ENCODE measurements around the gene AKAP6. TPM values are rescaled to one million over a fixed set of nuclear protein-coding genes. Genes with fewer than 3 reads are reported as not detected.
A peak's percentile ranks its signal among the peaks of the same experiment; 100 is the strongest.
"Not testable (repeated sequence)": the region's sequence is repeated elsewhere in the genome, so short reads cannot be mapped to it uniquely, and the experiment has no call there.

AKAP6 gene
- polyA plus RNA-seq, 3 donors = 2.6 to 2.7 (median 2.6) TPM

- DNase-seq (ENCODE audit: extremely low read depth in 1 of 11, low read depth in 9 of 11, low spot score in 4 of 11) = no peak
Observed at GRCh38 chr14:32363761-32364160, 34.7 kb downstream of the AKAP6 start.

- no peak for DNase-seq (ENCODE audit: extremely low read depth in 1 of 11, low read depth in 9 of 11, low spot score in 4 of 11)
Observed at GRCh38 chr14:32364941-32365340, 35.8 kb downstream of the AKAP6 start.

GRCh38 chr14:32366256-32366879, 37.3 kb downstream of the AKAP6 start:
- DNase-seq (ENCODE audit: extremely low read depth in 1 of 11, low read depth in 9 of 11, low spot score in 4 of 11) = peak in 1 of 11 donors; percentile 8

GRCh38 chr14:32366986-32367385, 37.9 kb downstream of the AKAP6 start:
- peak in 1 of 11 donors; percentile 15 for DNase-seq (ENCODE audit: extremely low read depth in 1 of 11, low read depth in 9 of 11, low spot score in 4 of 11)

GRCh38 chr14:32367516-32367915, 38.4 kb downstream of the AKAP6 start:
- DNase-seq (ENCODE audit: extremely low read depth in 1 of 11, low read depth in 9 of 11, low spot score in 4 of 11) = no peak

- DNase-seq (ENCODE audit: extremely low read depth in 1 of 11, low read depth in 9 of 11, low spot score in 4 of 11) = no peak
Observed at GRCh38 chr14:32368107-32368506, 39.0 kb downstream of the AKAP6 start.

GRCh38 chr14:32370714-32371113, 41.6 kb downstream of the AKAP6 start:
- DNase-seq (ENCODE audit: extremely low read depth in 1 of 11, low read depth in 9 of 11, low spot score in 4 of 11) = no peak

GRCh38 chr14:32372154-32372553, 43.1 kb downstream of the AKAP6 start:
- DNase-seq (ENCODE audit: extremely low read depth in 1 of 11, low read depth in 9 of 11, low spot score in 4 of 11) = no peak

- DNase-seq (ENCODE audit: extremely low read depth in 1 of 11, low read depth in 9 of 11, low spot score in 4 of 11) = not testable (repeated sequence)
Observed at GRCh38 chr14:32373174-32373573, 44.1 kb downstream of the AKAP6 start.

- DNase-seq (ENCODE audit: extremely low read depth in 1 of 11, low read depth in 9 of 11, low spot score in 4 of 11) = no peak
Observed at GRCh38 chr14:32374155-32374554, 45.1 kb downstream of the AKAP6 start.

- DNase-seq (ENCODE audit: extremely low read depth in 1 of 11, low read depth in 9 of 11, low spot score in 4 of 11) = no peak
Observed at GRCh38 chr14:32375663-32376062, 46.6 kb downstream of the AKAP6 start.

GRCh38 chr14:32377046-32377646, 48.0 kb downstream of the AKAP6 start:
- DNase-seq (ENCODE audit: extremely low read depth in 1 of 11, low read depth in 9 of 11, low spot score in 4 of 11) = no peak

GRCh38 chr14:32378284-32378683, 49.2 kb downstream of the AKAP6 start:
- no peak for DNase-seq (ENCODE audit: extremely low read depth in 1 of 11, low read depth in 9 of 11, low spot score in 4 of 11)

GRCh38 chr14:32379447-32379846, 50.3 kb downstream of the AKAP6 start:
- DNase-seq (ENCODE audit: extremely low read depth in 1 of 11, low read depth in 9 of 11, low spot score in 4 of 11) = no peak

- no peak for DNase-seq (ENCODE audit: extremely low read depth in 1 of 11, low read depth in 9 of 11, low spot score in 4 of 11)
Observed at GRCh38 chr14:32381869-32382268, 52.8 kb downstream of the AKAP6 start.

- DNase-seq (ENCODE audit: extremely low read depth in 1 of 11, low read depth in 9 of 11, low spot score in 4 of 11) = no peak
Observed at GRCh38 chr14:32382704-32383103, 53.6 kb downstream of the AKAP6 start.

- no peak for DNase-seq (ENCODE audit: extremely low read depth in 1 of 11, low read depth in 9 of 11, low spot score in 4 of 11)
Observed at GRCh38 chr14:32383364-32384009, 54.4 kb downstream of the AKAP6 start.

- DNase-seq (ENCODE audit: extremely low read depth in 1 of 11, low read depth in 9 of 11, low spot score in 4 of 11) = no peak
Observed at GRCh38 chr14:32384464-32384863, 55.4 kb downstream of the AKAP6 start.

GRCh38 chr14:32387295-32387694, 58.2 kb downstream of the AKAP6 start:
- DNase-seq (ENCODE audit: extremely low read depth in 1 of 11, low read depth in 9 of 11, low spot score in 4 of 11) = not testable (repeated sequence)

- no peak for DNase-seq (ENCODE audit: extremely low read depth in 1 of 11, low read depth in 9 of 11, low spot score in 4 of 11)
Observed at GRCh38 chr14:32393119-32393518, 64.0 kb downstream of the AKAP6 start.

- no peak for DNase-seq (ENCODE audit: extremely low read depth in 1 of 11, low read depth in 9 of 11, low spot score in 4 of 11)
Observed at GRCh38 chr14:32394038-32394437, 64.9 kb downstream of the AKAP6 start.
